ENCODE results near the gene EFEMP1.

EFEMP1 gene

GRCh38 chr2:55826246-55826645 is 97.3 kb downstream of the EFEMP1 start:
- no peak for DNase-seq

GRCh38 chr2:55824551-55825096 is 99.0 kb downstream of the EFEMP1 start:
- DNase-seq: no peak

Data from NCI-H69 (cell line).